HG03354 (cell line): ENCODE measurements around the gene PTP4A1.
"Not testable (repeated sequence)": the region's sequence is repeated elsewhere in the genome, so short reads cannot be mapped to it uniquely, and the experiment has no call there.

Experiments used
- ATAC-seq: cut with Tn5 transposase; IDR thresholded peaks from one replicate; pipeline ENCODE4 v1.9.1; 2021; ENCODE audit warnings: mild to moderate bottlenecking; ENCODE audit not compliant: unreplicated experiment, poor library complexity, severe bottlenecking

The PTP4A1 gene

DNA sequence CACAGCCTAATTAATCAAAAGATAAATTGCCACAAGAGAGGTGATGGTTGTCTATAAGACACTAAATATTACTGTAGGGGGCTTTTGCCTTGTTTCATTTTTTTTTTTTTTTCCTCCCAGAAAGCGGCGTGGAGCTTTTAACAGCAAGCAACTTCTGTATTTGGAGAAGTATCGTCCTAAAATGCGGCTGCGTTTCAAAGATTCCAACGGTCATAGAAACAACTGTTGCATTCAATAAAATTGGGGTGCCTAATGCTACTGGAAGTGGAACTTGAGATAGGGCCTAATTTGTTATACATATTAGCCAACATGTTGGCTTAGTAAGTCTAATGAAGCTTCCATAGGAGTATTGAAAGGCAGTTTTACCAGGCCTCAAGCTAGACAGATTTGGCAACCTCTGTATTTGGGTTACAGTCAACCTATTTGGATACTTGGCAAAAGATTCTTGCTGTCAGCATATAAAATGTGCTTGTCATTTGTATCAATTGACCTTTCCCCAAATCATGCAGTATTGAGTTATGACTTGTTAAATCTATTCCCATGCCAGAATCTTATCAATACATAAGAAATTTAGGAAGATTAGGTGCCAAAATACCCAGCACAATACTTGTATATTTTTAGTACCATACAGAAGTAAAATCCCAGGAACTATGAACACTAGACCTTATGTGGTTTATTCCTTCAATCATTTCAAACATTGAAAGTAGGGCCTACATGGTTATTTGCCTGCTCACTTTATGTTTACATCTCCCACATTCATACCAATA is 7.8 kb downstream of the PTP4A1 start:
- ATAC-seq, result no peak

DNA sequence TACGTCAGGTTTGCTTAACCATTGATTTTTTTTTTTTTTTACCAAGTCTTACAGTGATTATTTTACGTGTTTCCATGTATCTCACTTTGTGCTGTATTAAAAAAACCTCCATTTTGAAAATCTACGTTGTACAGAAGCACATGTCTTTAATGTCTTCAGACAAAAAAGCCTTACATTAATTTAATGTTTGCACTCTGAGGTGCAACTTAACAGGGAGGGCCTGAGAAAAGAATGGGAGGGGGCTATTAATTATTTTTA is 8.4 kb downstream of the PTP4A1 start:
- ATAC-seq, result no peak

DNA sequence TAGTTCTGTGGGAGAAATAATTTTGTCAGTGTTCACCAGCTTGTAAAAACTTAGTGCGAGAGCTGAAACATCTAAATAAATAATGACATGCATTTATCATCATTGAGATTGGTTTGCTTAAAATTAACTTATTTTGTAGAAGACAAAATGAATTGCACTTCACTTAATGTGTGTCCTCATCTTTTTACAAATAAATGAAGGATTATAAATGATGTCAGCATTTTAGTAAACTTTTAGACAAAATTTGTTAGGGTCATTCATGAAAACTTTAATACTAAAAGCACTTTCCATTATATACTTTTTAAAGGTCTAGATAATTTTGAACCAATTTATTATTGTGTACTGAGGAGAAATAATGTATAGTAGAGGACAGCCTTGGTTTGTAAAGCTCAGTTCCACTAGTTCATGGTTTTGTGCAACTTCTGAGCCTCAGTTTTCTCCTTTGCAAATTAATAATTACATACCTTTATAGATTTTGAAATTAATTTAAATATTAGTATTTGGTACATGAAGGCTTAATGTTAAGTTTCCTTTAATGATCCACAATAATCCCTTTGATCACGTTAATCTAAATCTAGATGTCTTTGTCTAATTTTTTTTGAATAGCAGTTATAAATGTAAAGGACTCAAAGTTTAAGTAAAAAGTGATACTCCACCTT is 9.2 kb downstream of the PTP4A1 start:
- no peak for ATAC-seq

DNA sequence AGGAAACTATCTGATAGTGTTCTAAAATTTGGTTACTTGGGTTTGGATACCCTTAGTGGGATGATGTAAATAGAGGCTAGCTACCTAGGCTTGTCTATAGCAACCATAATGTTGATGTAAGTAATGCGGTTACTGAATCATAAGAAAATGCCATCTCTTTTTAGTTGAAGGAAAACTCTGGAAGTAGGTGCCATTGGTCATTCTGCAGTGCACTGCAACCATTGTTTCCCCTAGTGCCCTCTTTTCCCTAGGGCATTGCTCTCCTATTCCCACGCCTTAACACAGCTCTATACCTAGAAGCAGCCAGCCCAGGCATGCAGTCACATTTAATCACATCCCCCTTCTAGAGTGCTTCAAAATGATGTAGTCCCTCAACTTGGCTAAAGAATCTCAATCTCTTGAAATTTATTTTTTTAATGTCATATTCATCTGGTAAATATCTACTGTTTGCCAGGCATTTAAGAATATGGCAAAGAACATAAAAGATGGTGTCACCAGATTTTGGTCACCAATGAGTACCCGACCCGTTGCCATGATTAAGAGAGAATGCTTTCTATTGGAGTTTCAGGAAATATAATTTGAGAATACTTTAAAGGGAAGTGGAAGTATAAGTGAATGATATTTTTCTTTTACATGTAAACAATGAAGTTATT is 10.4 kb downstream of the PTP4A1 start:
- ATAC-seq, result no peak

DNA sequence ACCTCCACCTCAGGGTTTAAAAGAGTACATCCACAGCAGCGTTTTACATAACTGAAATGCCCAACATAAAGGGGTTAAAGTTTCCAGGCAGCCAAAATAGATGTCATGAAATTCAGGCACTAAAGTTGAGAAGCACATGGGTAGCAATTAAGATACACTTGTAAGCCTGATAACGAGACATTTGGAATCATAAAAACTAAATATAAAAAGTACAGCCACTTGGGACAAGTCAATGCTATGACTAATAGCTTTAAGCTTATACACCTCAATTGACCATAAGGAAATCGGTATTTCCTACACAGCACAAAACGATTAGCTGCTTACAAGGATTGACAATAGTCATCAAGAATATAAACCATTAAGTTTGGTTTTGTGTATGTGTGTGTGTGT is 11.8 kb downstream of the PTP4A1 start:
- ATAC-seq, result no peak

DNA sequence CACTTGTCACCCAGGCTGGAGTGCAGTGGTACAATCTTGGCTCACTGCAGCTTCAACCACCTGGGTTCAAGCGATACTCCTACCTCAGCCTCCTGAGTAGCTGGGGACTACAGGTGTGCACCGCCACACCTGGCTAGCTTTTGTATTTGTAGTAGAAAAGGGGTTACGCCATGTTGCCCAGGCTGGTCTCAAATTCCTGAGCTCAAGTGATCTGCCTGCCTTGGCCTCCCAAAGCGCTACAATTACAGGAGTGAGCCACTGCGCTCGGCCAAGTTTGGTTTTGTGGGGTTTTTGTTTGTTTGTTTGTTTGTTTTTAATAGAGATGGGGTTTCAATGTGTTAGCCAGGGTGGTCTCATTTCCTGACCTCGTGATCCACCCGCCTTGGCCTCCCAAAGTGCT is 12.3 kb downstream of the PTP4A1 start:
- ATAC-seq, result no peak

DNA sequence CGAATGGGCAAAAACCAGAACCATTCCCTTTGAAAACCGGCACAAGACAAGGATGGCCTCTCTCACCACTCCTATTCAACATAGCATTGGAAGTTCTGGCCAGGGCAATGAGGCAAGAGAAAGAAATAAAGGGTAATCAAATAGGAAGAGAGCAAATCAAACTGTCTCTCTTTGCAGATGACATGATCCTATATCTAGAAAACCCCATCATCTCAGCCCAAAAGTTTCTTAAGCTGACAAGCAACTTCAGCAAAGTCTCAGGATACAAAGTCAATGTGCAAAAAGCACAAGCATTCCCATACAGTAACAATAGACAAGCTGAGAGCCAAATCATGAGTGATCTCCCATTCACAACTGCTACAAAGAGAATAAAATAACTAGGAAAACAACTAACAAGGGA is 13.4 kb downstream of the PTP4A1 start:
- ATAC-seq, result not testable (repeated sequence)

DNA sequence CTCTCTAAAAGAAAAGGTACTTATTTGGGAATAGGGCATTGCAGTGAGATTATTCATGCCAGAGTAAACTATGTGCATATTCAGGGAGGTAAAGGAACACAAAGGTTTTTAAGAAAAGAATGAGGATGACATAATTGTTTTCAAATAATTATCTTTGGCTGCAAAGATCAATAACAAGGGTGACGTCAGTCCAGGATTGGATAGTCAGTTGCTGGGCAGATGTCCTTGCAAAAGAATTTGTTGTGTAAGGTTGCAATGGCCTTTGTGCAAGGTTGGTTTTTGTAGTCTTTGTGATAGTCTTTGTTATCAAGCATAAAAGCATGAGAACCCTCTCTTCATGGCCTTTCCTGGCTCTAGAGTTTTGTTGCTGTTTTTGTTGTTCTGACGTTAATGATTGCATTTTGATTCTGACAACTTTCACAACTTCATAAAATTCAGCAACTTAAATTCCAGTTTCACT is 17.7 kb downstream of the PTP4A1 start:
- ATAC-seq, result no peak

DNA sequence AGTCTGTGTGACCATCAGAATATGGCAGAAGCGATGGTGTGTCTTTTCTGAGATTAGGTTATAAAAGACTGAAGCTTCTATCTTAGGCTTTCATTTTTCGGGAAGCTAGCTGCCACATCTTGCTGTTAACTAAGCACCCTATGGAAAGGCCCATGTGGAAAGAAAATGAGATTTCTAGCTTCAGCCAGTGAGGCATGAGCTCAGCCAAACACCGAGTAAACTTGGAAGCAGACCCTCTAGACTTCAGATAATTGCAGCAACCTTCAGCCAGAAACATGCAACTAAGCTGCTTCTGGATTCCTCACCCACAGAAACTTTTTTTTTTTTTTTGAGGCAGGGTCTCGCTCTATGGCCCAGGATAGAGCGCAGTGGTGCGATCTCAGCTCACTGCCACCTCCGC is 20.6 kb downstream of the PTP4A1 start:
- ATAC-seq, result no peak

DNA sequence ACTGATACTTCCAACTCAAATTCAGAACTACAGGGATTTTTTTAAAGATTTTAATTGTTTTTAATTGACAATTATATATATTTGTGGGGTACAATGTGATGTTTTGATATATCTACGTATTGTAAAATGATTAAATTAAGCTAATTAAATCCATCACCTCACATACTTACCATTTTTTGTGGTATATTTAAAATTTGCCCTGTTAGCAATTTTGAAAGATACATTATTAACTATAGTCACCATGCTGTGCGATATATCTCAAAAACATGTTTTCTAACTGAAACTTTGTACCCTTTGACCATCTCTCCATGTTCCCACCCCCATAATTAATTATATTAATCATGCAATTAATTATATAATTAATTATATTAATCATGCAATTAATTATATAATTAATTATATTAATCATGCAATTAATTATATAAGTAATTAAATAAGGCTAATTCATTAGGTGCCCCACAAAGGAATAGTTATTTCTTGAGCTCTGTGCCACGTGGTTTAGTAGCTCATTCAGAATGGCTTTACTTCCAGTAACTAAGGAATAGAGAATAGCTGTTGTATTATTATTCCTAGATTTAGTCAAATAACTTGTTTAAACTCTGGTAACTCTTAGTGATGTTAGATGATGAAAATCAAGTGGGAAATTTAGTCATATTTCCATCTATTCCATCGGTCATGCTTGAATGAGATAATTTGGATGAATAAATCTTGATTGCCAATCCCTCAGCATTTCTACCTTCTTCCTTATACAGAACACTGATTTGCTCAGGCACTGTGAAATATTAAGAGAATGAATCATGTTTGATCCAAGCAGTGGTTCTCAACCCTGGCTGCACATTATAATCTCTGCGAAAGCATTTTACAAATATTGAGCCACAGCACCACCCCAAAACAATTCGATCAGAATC is 25.1 kb downstream of the PTP4A1 start:
- ATAC-seq, result peak; percentile 2

DNA sequence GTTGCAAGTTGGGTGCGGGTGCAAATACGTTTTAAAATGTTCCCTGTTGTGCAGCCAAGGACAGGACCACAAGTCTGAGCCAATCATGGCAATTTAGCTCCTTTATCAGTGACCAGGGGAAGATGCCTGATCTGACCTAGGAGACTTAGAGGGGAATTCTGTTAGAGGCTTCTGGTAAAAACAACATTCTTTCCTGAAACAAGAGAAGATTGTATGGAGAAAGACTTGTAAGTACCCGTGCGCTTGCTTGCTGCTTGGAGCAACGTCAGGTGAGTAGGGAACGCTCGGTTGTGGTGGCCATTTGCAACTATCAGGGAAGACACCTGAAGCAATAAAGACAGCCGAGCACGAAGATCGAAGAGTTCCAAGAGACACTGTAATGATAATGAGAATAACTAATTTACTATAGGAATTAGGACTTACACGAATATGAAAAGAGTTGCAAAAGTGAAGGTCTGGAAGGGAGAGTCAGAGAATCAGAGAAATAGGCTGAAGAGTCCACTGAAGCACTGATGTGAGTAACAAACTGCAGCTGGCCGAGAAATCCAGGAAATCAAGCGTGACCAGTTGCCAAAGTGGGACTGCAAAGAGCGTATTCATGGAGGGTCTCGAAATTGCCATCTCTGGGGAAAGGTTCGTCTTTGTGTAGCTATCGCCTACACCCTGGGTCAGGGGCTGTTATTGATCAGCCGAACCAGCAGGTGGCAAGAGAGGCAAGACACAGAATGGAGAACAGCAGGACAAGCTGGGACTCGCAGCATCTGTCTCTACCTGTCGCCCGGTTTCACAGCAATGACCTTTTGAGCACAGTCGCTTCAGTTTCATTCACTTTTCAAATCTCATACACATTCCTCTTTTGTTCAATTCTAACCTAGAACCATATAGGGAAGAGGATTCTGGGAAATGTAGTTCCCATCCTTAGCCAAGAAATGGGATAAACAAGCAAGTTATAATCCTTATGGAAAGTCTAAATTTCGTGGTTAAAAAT is 26.1 kb downstream of the PTP4A1 start:
- ATAC-seq, result peak; percentile 100

DNA sequence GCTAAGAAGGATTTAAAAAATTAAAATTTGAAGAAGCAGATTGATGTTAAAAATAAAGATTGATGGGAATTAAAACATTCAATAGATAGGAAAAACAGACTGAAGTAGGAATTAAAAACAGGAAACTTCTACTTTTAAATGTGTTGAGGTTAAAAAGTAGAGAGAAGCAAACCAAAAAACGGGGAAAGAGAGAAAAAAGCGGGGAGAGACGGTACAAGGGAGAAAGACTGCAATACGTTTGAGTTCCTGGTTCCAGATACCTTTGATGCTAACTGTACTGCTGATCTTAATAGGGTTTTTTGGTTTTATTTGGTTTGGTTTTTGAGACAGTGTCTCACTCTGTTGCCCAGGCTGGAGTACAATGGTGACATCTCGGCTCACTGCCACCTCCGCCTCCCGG is 27.0 kb downstream of the PTP4A1 start:
- ATAC-seq, result no peak

DNA sequence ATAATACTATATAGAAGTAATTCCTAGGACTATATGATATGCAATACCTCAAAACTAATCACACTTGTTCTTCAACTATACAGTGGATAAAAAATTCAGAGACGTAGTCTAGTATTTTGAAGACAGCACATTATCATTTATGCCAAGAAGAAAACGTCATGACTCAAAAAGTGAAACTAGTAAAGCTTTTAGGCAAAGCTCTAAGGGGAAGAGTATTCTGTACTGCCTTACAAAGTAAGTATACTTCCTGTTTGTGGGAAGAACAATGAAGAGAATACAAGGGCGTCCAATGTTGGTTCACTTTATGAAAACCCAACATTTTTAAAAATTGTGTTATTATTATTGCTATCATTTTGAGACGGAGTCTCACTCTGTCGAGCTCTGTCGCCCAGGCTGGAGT is 27.9 kb downstream of the PTP4A1 start:
- ATAC-seq, result no peak

DNA sequence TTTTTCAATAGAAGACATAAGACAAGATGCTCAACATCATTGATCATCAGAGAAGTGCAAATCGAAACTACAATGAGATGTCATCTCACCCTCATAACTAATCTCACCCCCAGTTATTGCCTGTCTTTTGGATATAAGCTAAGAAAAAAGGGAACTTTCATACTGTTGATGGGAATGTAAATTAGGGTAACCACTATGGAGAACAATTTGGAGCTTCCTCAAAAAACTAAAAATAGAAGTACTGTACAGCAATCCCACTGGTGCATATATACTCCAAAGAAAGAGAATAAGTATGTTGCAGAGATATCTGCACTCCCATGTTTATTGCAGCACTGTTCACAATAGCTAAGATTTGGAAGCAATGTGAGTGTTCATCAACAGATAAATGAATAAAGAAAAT is 37.0 kb downstream of the PTP4A1 start:
- no peak for ATAC-seq

DNA sequence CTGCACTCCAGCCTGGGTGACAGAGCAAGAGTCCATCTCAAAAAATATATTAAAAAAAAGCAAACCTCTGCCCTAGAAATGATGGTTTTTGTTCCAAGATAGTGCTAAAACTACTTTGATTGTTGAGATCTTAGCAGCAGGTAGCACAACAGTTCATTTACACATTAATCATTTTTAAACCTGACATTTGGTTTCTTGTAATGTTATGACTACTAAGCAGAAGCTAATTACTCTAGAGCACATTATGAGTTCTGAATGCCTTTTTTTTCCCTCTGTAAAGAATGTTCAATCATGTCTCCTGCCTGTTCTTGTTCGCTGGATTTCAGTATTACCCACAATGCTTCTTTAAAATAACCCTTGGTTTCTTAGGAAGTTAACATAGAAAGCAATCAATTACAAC is 38.7 kb downstream of the PTP4A1 start:
- no peak for ATAC-seq

DNA sequence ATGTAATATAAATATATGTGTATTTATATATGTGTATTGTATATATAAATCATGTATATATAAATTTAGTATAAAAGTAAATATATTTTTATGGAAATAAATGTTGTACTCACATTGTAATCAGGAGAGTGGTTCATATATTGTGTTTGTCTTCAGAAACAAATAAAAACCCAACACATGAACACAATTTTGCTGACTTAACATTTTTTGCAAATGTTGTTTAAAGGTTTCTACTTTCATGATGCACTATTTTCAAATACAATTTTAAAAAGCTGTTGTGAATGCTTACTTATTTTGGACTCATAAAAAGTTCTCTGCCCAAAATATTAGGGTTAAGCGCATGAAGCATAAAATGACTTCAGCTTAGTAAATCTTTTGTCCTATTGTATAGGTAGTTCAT is 39.3 kb downstream of the PTP4A1 start:
- ATAC-seq, result no peak

DNA sequence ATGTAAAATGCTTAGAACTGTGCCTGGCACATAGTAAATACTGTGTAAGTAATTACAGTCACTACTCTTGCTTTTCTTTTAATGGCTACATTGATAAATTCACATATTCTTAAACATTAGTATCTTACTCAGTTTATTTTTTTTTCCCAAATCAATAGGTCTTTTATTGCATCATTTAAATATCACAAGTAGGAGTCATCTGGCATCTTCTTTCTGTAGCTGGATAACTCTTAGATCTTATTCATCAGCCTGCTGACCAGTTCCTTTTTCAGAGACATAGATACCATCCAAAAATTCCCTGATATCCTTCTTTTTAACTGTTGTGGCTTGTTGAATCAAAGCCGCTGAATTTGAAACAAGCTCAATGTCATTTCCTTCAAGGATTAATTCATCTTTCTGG is 43.3 kb downstream of the PTP4A1 start:
- no peak for ATAC-seq
